Epithelial cell of esophagus (primary cell): ENCODE results near the gene RHOA.
"Not testable (repeated sequence)": the region's sequence is repeated elsewhere in the genome, so short reads cannot be mapped to it uniquely, and the experiment has no call there.

Source experiments
- DNase-seq: peaks from one replicate; pipeline ENCODE4 v3.0.0; 2010; ENCODE audit warnings: low read depth
- H3K4me3 ChIP-seq: 2 replicates; pipeline ENCODE4 v1.5.1; 2011; ENCODE audit warnings: mild to moderate bottlenecking, low read length, control low read depth
- TF ChIP-seq, protein P1 (sequence below): IDR thresholded peaks from 2 replicates; pipeline ENCODE4 v1.5.1; 2011; ENCODE audit warnings: low read depth, mild to moderate bottlenecking, low read length, control low read depth, inconsistent platforms; ENCODE audit not compliant: insufficient read depth; ENCODE audit errors: missing control alignments

RHOA gene

DNA sequence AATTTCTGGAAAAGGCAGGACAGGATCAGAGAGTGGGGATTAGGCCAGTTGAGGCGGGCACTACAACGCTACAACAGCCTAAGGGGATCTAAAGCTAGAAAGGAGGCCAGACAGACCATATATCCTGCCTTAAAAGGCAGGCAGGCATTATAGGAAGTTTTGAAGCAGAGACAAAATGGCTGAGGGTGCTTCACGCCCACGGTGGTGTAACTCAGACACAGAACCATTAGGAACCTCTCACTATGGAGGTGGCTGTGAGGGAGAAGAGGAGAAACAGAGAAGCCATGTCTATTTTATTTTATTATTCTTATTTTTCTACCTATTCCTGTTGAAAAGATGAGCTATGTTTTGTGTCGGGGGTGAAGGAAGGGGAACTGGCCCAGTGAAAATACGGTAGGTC lies 69.8 kb downstream of the RHOA start:
- no peak for DNase-seq
- H3K4me3 ChIP-seq, result no peak overlapping the region
- TF ChIP-seq, protein P1, sequence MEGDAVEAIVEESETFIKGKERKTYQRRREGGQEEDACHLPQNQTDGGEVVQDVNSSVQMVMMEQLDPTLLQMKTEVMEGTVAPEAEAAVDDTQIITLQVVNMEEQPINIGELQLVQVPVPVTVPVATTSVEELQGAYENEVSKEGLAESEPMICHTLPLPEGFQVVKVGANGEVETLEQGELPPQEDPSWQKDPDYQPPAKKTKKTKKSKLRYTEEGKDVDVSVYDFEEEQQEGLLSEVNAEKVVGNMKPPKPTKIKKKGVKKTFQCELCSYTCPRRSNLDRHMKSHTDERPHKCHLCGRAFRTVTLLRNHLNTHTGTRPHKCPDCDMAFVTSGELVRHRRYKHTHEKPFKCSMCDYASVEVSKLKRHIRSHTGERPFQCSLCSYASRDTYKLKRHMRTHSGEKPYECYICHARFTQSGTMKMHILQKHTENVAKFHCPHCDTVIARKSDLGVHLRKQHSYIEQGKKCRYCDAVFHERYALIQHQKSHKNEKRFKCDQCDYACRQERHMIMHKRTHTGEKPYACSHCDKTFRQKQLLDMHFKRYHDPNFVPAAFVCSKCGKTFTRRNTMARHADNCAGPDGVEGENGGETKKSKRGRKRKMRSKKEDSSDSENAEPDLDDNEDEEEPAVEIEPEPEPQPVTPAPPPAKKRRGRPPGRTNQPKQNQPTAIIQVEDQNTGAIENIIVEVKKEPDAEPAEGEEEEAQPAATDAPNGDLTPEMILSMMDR, result no peak

DNA sequence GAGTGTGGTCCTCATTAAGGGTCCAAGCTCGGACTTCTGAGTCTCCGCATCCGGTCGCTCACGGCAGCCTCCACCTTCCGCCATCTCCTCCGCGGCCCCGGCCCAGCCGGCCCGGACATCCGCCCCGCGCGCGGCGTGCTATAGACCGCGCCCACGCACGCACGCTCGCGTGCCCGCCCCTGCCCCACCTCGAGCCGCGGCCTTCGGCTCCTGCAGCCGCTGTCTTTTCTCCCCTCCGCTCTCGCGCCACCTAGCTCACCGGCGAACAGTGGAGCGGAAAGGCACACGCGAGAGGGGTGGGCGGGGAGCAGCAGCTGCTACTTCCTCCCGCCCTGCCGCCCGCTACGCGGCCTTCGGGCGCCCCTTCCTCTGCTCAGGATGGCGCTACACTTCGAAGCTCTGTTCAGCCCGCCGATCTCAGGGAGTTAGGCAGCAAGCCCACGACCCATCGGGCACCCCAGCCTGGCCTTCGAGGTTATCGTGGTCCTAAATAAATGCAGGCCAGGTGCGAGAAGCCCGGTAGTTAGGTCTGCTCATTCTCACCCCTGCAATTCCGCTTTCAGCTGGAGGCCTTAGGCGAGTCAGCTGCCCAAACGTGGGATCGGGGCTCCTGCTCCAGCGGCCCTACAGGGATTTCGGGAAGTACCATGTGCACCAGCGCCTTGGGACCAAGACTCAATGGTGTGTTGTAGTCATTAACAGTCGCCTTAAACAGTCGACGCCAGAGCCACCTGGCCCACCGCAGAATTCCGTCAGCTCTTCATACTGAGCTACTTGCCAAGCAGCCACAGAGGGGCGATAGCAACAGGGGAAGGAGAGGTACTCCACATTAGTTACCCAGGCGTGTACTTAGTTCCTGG lies 71.6 kb downstream of the RHOA start, which contains the start of gene USP4:
Gene USP4, minus strand, starts transcription at position 113 of the 860 bp plus-strand sequence. Its CDS starts 29 bp downstream, at position 84.
- peak within 1 kb of the TSS; percentile 87 for H3K4me3 ChIP-seq
- DNase-seq, result peak; percentile 91
- TF ChIP-seq, protein P1, result peak; percentile 54

DNA sequence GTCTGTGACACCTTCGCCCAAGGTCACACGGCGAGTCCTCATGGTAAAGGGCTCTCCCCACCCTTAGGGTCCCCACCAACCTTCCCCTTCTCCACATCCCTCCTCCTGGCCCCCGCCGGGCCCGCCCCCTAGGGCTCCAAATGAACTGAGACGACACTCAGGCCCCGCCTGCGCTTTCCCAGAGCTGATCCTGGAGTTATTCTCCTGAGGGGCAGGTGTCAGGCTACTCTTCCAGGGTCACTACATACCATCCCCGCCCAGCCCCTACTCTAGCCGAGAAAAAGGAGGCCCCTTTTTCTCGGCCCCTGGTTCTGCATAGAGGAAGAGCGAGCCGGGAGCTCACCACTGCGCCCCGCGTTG lies 72.2 kb downstream of the RHOA start:
- DNase-seq, result no peak
- peak overlapping the region; percentile 87 for H3K4me3 ChIP-seq

DNA sequence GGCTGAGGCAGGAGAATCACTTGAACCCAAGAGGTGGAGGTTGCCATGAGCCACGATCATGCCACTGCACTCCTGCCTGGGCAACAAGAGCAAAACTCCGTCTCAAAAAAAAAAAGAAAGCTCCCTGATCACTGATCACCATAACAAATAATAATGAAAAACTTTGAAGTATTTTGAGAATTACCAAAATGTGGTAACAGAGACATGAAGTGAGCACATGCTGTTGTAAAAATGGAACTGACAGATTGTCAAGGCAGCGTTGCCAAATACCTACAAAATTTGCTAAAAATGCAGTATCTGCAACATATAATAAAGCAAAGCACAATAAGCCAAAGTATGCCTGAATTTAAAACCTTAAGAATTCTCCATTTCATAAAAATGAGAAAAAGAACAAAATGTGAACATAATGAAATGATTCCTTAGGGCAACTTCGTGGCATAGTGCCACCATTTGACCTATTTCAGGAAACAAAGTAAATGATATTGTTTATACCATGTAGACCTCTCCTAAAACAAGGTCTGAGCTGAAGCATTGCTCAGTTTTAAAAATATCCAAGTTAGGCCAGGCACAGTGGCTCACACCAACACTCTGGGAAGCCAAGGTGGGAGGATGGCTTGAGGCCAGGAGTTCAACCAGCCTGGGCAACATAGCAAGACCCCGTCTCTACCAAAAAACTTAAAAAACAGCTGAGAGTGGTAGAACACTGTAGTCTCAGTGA lies 77.7 kb downstream of the RHOA start:
- DNase-seq, result no peak
- H3K4me3 ChIP-seq, result no peak overlapping the region
- TF ChIP-seq, protein P1, result no peak

More for the DNA sequence above, 72.2 kb downstream of the RHOA start:
- TF ChIP-seq, protein P1, result no peak

DNA sequence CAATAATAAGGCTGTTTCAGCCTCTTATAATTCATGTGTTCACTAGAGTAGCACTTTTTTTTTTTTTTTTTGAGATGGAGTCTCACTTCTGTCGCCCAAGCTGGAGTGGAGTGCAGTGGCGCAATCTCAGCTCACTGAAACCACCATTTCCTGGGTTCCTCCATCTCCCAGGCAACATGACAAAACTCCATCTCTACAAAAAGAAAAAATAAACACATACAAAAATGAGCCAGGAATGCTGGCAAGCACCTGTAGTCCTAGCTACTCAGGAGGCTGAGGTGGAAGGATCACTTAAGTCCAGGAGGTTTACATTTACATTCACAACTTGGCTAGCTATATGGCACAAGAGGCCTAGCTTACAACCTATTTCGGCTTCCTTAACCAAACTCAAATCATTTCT lies 78.7 kb downstream of the RHOA start:
- TF ChIP-seq, protein P1, result no peak

DNA sequence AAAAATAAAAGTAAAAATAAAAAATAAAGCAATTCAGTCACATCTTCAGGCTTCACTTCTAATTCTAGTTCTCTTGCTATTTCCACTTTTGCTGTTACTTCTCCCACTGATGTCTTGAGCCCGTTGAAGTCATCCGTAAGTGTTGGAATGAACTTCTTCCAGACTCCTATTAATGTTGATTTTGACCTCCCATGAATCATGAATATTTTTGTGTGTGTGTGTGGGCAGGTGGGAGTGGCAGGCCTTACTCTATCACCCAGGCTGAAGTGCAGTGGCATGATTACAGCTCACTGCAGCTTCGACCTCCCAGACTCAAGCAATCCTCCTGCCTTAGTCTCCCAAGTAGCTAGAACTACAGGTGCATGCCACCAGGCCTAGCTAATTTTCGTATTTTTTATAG lies 82.6 kb downstream of the RHOA start:
- no peak overlapping the region for H3K4me3 ChIP-seq
- TF ChIP-seq, protein P1, result no peak
- DNase-seq, result peak; percentile 64

More for the DNA sequence above, 78.7 kb downstream of the RHOA start:
- H3K4me3 ChIP-seq, result no peak overlapping the region
- DNase-seq, result no peak

DNA sequence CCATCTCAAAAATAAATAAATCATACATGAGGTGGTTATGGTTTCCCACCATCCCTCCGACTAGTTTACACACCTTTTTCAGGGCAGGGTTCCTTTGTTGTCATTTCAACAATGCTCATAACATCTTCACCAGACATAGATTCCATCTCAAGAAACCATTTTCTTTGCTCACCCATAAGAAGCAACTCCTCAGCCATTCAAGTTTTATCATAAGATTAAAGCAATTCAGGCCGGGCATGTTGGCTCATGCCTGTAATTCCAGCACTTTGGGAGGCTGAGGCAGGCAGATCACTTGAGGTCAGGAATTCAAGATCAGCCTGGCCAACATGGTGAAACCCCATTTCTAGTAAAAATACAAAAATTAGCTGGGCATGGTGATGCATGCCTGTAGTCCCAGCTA lies 83.4 kb downstream of the RHOA start:
- H3K4me3 ChIP-seq, result not testable (repeated sequence)
- DNase-seq, result peak; percentile 52
